CD4-positive, alpha-beta T cell treated with Interleukin-15 for 1 hour (primary cell): Measurements from ENCODE around the gene JAZF1.

ENCODE experiments used
- DNase-seq: peaks from one replicate; pipeline ENCODE4 v3.0.0-alpha.2; 2020

JAZF1 gene

DNA sequence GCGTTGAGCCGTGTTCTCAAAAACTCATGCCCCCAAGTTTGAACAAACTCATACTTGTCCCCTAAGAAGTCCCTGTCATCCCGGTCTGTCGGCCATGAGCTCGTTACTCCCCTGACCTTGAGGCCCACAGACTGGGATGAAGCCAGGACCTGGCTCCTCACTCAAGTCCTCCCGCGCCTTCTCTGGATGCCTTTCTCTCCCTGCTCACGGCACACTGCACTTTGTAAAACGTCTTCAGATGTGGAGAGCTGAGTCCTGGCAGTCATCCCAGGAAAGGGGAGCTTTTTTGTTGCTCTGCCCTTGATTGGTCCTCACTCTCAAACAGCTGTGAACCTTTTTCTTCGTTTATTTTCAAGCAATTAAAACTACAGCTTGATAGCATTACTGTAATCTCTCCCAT is 110.8 kb downstream of the JAZF1 start:
- no peak for DNase-seq

GRCh38 chr7:28069388-28069787 is 111.2 kb downstream of the JAZF1 start:
- no peak for DNase-seq

DNA sequence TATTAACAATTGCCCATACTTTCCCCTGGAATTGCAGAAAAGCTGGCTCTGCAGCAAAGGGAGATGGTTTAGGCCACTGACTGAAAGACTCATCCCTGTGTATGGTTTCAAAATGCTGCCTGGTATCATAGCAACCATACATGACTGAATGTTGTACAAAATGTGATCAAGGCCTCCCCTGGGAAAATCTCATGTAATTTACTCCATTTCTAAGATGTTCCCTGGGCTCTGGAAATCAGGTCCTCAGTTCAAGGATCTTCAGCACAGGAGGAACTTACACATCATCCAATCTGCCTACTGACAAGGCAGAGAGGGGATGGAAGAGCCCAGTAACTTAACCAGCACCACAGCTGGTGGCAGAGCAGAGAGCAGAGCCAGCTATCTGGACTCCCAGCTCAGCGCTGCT is 111.8 kb downstream of the JAZF1 start:
- no peak for DNase-seq

DNA sequence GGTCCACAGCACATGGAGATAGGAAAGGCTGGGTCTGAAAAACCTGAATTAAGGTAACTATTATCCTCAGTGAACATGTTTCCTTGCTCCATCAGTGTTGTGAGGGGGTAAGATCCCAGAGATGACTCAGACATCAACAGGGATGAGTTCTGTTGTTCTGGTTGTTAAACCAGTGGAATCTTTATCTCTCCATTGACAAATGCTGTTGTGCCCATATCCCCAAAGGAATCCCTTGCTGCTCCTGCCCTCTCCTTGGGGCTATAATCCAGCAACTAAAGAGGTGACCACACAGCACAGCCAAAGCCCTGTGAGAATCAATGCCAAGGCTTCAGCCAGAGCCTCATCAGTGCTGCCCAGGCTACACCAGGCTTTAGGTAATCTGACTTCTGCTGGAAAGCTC is 113.4 kb downstream of the JAZF1 start:
- DNase-seq = no peak

DNA sequence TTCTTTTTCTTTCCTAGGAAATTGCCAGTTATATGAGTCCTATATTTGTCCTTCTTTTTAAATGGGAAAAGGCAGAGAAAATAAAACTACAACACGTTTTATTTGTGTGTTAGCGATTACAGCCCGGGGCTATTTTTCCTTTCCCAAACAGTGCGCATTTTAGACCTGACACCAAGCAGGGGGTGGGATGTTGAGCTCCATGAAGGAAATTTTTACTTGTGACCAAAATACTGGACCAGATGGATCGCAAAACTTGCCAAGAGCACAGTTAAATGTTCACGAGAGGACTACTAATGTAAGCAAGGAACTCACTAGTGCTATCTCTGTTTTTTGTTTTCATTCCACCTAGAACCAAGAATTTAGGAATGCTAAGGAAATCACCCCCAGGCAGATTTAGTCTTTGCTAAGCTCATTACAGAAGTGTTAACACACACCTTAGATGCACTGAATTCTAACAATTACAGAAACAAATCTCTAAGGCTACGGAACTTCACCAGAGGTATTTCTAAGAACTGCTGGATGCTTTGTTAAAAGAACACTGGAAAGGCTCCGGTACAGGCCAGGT is 114.8 kb downstream of the JAZF1 start:
- no peak for DNase-seq

GRCh38 chr7:28065308-28065707 is 115.3 kb downstream of the JAZF1 start:
- DNase-seq = no peak

GRCh38 chr7:28064437-28064836 is 116.2 kb downstream of the JAZF1 start:
- DNase-seq = no peak

DNA sequence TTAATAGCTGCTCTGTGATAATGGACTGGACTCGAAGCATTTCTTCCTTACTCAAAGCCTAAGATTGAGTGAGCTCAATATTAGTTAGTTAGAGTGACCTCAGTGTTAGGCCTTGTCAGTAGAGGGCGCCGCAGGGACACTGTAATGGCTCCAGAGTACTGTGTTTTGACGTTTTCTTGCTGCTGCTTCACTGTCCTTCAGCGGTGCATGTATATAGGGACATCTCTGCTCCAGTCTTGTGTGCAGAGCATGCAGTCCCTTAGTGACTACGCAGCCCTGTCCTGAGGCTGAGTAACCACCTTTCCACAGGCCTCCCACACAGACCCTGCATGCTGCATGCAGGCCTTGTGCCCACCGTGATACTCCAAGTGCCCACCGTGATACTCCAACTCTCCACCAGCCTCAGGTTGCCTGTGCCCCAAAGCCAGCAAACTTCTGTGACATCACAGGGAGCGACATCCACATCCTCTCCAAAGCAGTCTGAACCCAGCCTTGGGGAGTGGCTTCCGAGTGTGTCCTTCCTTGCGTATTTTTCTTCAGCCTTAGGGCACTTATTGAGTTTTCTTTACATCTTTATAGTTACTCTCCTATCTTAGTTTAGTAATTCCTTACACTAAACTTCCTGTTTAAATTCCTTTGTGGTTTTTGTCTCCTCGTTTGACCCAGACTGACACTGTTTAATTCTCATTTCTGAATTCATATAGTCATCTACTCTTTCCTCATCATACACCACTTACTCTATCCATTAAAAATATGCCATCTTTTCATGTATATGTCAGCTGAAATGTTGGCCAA is 118.2 kb downstream of the JAZF1 start:
- DNase-seq = peak; percentile 37

GRCh38 chr7:28061824-28062196 is 118.8 kb downstream of the JAZF1 start:
- DNase-seq = no peak

DNA sequence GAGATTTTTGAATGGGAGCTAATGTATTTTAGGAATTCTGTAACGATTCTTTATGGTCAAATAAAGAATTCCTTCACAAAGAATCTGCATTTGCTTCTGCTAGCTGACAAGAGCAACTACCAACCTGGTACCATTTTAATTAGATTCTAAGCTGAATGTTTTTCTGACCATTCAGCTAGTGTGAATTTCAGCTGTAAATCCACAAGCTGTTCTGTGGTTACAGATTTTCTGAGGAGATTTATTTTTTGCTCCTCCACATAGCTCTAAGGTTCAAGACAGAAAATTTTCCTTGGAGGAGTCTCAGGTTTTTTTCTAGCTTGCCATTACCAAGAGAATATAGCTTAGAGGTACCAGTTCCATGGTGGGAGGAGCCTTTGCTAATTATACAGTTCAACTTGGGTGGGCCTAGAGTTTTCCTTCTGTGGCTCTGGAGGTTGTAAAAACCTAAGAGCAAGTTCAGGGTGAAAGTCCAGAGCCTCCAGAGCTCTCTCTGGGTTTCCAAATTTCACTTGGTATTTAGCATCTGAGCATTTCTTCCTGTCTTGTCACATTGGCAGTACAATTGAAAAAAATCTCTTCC is 120.1 kb downstream of the JAZF1 start:
- no peak for DNase-seq

DNA sequence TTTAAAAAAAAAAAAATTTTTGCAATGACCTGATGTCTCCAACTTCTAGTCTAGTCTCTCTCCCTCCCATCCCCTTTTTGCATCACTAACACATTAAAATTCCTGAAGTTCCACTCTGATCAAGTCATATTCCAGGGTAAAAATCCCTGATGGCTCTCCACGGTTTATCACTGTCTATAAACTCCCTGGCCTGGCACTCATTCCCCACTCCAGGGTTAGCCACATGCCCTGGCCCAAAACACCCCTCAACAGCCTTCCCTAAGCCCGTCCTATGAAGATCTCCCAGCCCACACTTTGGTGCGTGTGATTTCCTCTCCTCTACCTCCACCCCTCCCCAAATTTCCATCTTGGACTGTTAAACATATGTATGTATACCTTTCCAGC is 125.4 kb downstream of the JAZF1 start:
- no peak for DNase-seq

- peak; percentile 17 for DNase-seq
Measured at GRCh38 chr7:28054531-28055160, 125.9 kb downstream of the JAZF1 start.

- DNase-seq = no peak
Measured at GRCh38 chr7:28052933-28053332, 127.7 kb downstream of the JAZF1 start.

- DNase-seq = no peak
Measured at GRCh38 chr7:28048694-28049093, 131.9 kb downstream of the JAZF1 start.

DNA sequence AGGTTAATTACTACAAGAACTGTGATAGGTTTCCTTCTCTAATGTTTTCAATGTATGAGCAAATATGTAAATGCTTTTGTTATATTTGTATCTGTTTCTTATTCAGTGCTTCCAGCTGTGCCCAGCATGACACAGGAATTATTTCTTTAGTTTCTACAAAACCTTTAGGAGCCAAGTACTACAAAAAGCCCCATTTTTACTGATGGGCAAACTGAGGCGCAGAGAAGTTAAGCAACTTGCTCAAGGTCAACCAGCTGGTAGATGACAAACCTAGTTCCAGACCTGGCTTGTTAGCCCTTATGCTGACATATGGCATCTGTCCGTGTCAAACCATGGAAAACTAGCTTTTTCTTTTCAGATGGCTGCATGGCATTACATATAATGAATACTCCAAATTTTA is 134.6 kb downstream of the JAZF1 start:
- no peak for DNase-seq

DNA sequence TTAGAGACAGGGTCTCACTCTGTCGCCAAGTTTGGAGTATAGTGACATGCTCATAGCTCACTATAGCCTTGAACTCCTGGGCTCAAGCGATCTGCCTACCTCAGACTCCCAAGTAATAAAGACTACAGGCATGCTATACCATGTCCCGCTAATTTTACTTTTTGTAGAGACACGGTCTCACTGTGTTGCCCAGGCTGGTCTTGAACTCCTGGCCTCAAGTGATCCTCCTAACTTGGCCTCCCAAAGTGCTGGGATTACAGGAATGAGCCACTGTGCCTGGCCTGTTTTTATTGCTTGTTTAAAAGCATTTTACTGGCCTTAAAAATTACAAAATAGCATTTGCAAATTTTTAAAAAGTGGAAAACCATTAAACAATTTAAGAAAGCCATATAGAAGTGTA is 135.0 kb downstream of the JAZF1 start:
- DNase-seq = no peak

DNA sequence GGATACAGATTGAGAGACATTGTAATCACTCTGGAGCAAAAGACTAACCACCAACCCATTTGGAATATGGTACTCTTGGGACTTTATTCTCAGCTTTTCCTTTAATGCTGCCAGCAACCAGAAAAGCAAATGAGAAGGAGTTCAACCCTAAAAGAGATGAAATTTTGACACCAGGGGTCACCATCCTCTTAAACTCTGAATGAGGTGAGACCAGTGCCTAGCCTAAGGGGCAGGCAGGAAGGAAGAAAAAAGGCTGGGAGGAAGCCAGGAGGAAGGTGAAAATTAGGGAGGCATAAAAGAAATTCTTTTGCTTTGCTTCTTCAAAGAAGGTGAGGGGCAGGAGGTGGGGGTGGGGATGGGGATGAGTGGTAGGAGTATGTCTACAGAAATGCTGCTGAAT is 135.8 kb downstream of the JAZF1 start:
- DNase-seq = no peak

DNA sequence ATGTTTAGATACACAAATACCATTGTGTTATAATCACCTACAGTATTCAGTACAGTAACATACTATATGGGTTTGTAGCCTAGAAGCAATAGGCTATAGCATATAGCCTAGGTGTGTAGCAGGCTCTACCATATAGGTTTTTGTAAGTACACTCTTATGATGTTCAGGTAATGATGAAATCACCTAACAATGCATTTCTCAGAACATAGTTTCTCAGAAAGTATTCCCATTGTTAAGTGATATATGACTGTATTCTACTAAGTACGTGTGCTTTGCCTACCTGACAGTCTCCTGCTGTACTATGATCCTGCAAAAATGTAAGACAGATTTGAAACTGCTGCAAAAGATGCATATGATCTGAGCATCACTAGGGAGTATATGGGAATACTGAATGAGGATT is 137.9 kb downstream of the JAZF1 start:
- DNase-seq = no peak

DNA sequence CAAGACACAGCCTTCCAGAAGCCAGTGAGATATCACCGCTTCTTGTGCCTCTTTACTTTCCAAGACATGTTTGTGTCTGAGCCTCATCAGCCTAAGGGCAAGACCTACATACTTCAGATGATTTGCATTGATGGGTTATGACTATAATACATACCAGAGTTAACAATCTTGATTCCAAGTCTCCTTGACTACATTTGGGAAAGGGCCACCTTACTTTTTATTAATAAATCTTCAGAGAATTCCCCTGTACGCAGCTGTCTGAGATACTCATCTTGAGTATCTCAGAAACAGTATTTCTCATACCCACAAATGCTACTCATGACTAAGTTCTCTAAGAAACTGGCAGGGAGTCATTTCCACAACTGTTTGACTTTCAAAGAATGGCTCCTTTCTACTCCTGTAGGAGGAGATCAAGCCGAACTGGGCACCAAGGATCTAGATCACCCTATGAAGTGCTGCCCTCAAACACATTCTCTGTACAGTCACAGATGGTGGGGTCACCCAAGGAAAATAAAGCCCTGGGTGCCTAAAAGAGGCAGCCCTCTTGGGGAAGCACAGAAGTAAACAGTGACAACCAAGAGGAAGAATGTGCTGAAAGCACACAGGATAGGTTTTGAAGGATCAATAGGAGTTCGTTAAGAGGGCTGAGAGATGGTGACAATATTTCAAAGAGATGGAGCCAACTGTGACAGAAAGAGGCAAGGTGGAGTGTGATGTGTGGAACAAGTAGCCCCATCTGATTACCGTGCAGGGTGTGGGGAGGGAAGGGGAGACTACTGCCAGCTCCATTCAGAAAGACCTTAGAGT is 138.9 kb downstream of the JAZF1 start:
- no peak for DNase-seq

DNA sequence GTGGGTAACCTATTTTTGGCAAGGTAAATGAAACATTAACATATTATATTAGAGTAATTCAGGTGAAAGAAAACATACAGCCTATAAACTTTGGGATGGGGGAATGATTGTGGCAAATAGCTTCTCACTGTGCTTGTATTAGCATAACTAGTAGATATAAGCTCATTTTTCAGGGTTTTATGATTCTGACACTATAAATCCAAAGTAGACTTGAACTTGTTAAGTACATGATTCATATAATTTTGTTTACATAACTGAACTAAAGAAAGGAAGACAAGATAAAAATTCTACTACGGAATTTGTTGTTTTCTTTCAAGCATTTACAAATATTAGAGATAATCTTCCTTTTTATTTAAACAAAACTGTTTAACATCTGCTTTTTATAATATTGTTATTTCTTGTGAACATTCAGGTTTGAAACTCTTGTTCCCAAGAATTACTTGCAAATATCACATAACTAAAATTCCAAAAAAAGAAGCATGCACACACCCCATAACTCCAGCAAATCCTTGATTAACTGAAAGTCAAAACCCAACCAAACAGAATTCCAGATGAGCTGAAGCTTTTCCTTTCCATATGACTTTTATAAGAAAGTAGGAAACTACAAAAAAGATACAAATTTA is 142.3 kb downstream of the JAZF1 start:
- no peak for DNase-seq

GRCh38 chr7:28037220-28038010 is 143.2 kb downstream of the JAZF1 start:
- DNase-seq = no peak

DNA sequence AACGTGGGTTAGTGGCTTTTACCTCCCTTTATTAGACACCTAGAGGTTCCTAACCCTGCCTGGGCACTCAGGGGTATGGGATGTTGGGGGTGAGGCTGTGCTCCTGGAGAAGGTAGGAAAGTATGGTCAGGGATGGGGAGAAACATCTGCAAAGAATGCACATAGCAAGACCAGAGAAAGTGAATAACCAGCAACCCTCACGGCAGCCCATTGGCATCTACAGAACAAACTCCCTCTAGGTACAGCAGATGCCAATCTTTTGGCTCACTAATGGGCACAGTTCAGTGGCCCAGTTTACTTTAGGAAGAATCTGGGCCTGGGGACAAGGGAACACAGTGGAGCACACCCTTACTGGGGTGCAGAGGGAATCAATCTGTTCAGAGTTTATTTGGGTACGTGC is 143.9 kb downstream of the JAZF1 start:
- no peak for DNase-seq
